ENCODE data around the gene PTOV1.

The PTOV1 gene

GRCh38 chr19:49882643-49883042 is 31.7 kb downstream of the PTOV1 start:
- Histone ChIP-seq H2AK5ac (ENCODE audit: low read length) (no peak overlapping the region), H3K4me3 (ENCODE audit: low read length) (no peak overlapping the region), H3K18ac (ENCODE audit: low read length) (no peak overlapping the region), H3K4me1 (ENCODE audit: control insufficient read depth, low read depth, low read length) (peaks cover 4% of the 10 kb centered on the region), H3K27me3 (ENCODE audit: insufficient read depth, low read length, poor library complexity) (no peaks in the 10 kb centered on the region), H3K36me3 (ENCODE audit: control insufficient read depth, insufficient read depth, low read length) (peaks cover 4% of the 10 kb centered on the region), H3K4ac (ENCODE audit: low read depth, low read length) (no peak overlapping the region), H3K4me2 (ENCODE audit: low read length) (no peak overlapping the region), H4K8ac (ENCODE audit: low read depth, low read length) (no peak overlapping the region), H2BK15ac (replicated peaks; ENCODE audit: low read depth) (no peak overlapping the region), H3K9ac (ENCODE audit: low read length) (no peak overlapping the region), H3K79me1 (ENCODE audit: low read length) (peaks cover 10% of the 10 kb centered on the region), H2BK120ac (ENCODE audit: low read depth, low read length) (no peak overlapping the region), H2BK5ac (ENCODE audit: low read length) (no peak overlapping the region), H3K27ac (ENCODE audit: low read depth, low read length) (no peak overlapping the region), H4K5ac (ENCODE audit: low read length) (no peak overlapping the region), H3K79me2 (ENCODE audit: control insufficient read depth, insufficient read depth, low read length) (peaks cover 2% of the 10 kb centered on the region), H3K23ac (ENCODE audit: low read length) (no peak overlapping the region), H3K56ac (ENCODE audit: low read length) (no peak overlapping the region)
- no peak for DNase-seq
- no CpG with 5 or more reads among the region's 14 CpGs for WGBS (ENCODE audit: extremely low coverage, insufficient coverage, low lambda C conversion rate)

GRCh38 chr19:49883094-49883493 is 32.1 kb downstream of the PTOV1 start:
- H3K79me2 ChIP-seq (ENCODE audit: control insufficient read depth, insufficient read depth, low read length): peaks cover 2% of the 10 kb centered on the region
- H3K4me3 ChIP-seq (ENCODE audit: low read length): no peak overlapping the region
- H3K79me1 ChIP-seq (ENCODE audit: low read length): peaks cover 10% of the 10 kb centered on the region
- H2BK5ac ChIP-seq (ENCODE audit: low read length): no peak overlapping the region
- no peak for DNase-seq
- no CpG with 5 or more reads among the region's 5 CpGs for WGBS (ENCODE audit: extremely low coverage, insufficient coverage, low lambda C conversion rate)
- no peak overlapping the region for H4K5ac ChIP-seq (ENCODE audit: low read length)
- no peak overlapping the region for H4K8ac ChIP-seq (ENCODE audit: low read depth, low read length)
- no peak overlapping the region for H3K18ac ChIP-seq (ENCODE audit: low read length)
- H2AK5ac ChIP-seq (ENCODE audit: low read length): no peak overlapping the region
- H3K27me3 ChIP-seq (ENCODE audit: insufficient read depth, low read length, poor library complexity): no peaks in the 10 kb centered on the region
- no peak overlapping the region for H3K4me2 ChIP-seq (ENCODE audit: low read length)
- peaks cover 4% of the 10 kb centered on the region for H3K36me3 ChIP-seq (ENCODE audit: control insufficient read depth, insufficient read depth, low read length)
- no peak overlapping the region for H3K4ac ChIP-seq (ENCODE audit: low read depth, low read length)
- no peak overlapping the region for H3K9ac ChIP-seq (ENCODE audit: low read length)
- H2BK120ac ChIP-seq (ENCODE audit: low read depth, low read length): no peak overlapping the region
- H2BK15ac ChIP-seq (replicated peaks; ENCODE audit: low read depth): no peak overlapping the region
- peaks cover 4% of the 10 kb centered on the region for H3K4me1 ChIP-seq (ENCODE audit: control insufficient read depth, low read depth, low read length)
- H3K56ac ChIP-seq (ENCODE audit: low read length): no peak overlapping the region
- H3K27ac ChIP-seq (ENCODE audit: low read depth, low read length): no peak overlapping the region
- no peak overlapping the region for H3K23ac ChIP-seq (ENCODE audit: low read length)

- H3K27me3 ChIP-seq (ENCODE audit: insufficient read depth, low read length, poor library complexity): no peaks in the 10 kb centered on the region
- H3K23ac ChIP-seq (ENCODE audit: low read length): no peak overlapping the region
- no peak overlapping the region for H2BK15ac ChIP-seq (replicated peaks; ENCODE audit: low read depth)
- H3K4me2 ChIP-seq (ENCODE audit: low read length): no peak overlapping the region
- peaks cover 2% of the 10 kb centered on the region for H3K79me2 ChIP-seq (ENCODE audit: control insufficient read depth, insufficient read depth, low read length)
- peaks cover 4% of the 10 kb centered on the region for H3K36me3 ChIP-seq (ENCODE audit: control insufficient read depth, insufficient read depth, low read length)
- no peak for DNase-seq
- H3K27ac ChIP-seq (ENCODE audit: low read depth, low read length): no peak overlapping the region
- no peak overlapping the region for H4K5ac ChIP-seq (ENCODE audit: low read length)
- no peak overlapping the region for H2BK5ac ChIP-seq (ENCODE audit: low read length)
- no peak overlapping the region for H4K8ac ChIP-seq (ENCODE audit: low read depth, low read length)
- H3K4ac ChIP-seq (ENCODE audit: low read depth, low read length): no peak overlapping the region
- no CpG with 5 or more reads among the region's 18 CpGs for WGBS (ENCODE audit: extremely low coverage, insufficient coverage, low lambda C conversion rate)
- H3K4me1 ChIP-seq (ENCODE audit: control insufficient read depth, low read depth, low read length): no peaks in the 10 kb centered on the region
- H3K79me1 ChIP-seq (ENCODE audit: low read length): peaks cover 6% of the 10 kb centered on the region
- no peak overlapping the region for H2BK120ac ChIP-seq (ENCODE audit: low read depth, low read length)
- H2AK5ac ChIP-seq (ENCODE audit: low read length): no peak overlapping the region
- no peak overlapping the region for H3K4me3 ChIP-seq (ENCODE audit: low read length)
- no peak overlapping the region for H3K18ac ChIP-seq (ENCODE audit: low read length)
- H3K9ac ChIP-seq (ENCODE audit: low read length): no peak overlapping the region
- no peak overlapping the region for H3K56ac ChIP-seq (ENCODE audit: low read length)
Measured at GRCh38 chr19:49884109-49884508, 33.1 kb downstream of the PTOV1 start.

GRCh38 chr19:49884760-49885159 is 33.8 kb downstream of the PTOV1 start:
- no peak overlapping the region for H3K27ac ChIP-seq (ENCODE audit: low read depth, low read length)
- H3K79me1 ChIP-seq (ENCODE audit: low read length): peaks cover 3% of the 10 kb centered on the region
- H3K36me3 ChIP-seq (ENCODE audit: control insufficient read depth, insufficient read depth, low read length): peaks cover 4% of the 10 kb centered on the region
- no CpG with 5 or more reads among the region's 3 CpGs for WGBS (ENCODE audit: extremely low coverage, insufficient coverage, low lambda C conversion rate)
- no peaks in the 10 kb centered on the region for H3K27me3 ChIP-seq (ENCODE audit: insufficient read depth, low read length, poor library complexity)
- no peak overlapping the region for H3K18ac ChIP-seq (ENCODE audit: low read length)
- no peak overlapping the region for H3K9ac ChIP-seq (ENCODE audit: low read length)
- H3K4me2 ChIP-seq (ENCODE audit: low read length): no peak overlapping the region
- no peak overlapping the region for H4K5ac ChIP-seq (ENCODE audit: low read length)
- no peak overlapping the region for H2BK5ac ChIP-seq (ENCODE audit: low read length)
- H4K8ac ChIP-seq (ENCODE audit: low read depth, low read length): no peak overlapping the region
- no peak overlapping the region for H3K56ac ChIP-seq (ENCODE audit: low read length)
- DNase-seq: no peak
- H2AK5ac ChIP-seq (ENCODE audit: low read length): no peak overlapping the region
- H3K4ac ChIP-seq (ENCODE audit: low read depth, low read length): no peak overlapping the region
- no peak overlapping the region for H3K4me3 ChIP-seq (ENCODE audit: low read length)
- no peaks in the 10 kb centered on the region for H3K79me2 ChIP-seq (ENCODE audit: control insufficient read depth, insufficient read depth, low read length)
- H2BK15ac ChIP-seq (replicated peaks; ENCODE audit: low read depth): no peak overlapping the region
- H3K4me1 ChIP-seq (ENCODE audit: control insufficient read depth, low read depth, low read length): no peaks in the 10 kb centered on the region
- no peak overlapping the region for H3K23ac ChIP-seq (ENCODE audit: low read length)
- no peak overlapping the region for H2BK120ac ChIP-seq (ENCODE audit: low read depth, low read length)

GRCh38 chr19:49887037-49887664 is 36.2 kb downstream of the PTOV1 start:
- Histone ChIP-seq H3K79me1 (ENCODE audit: low read length) (no peaks in the 10 kb centered on the region), H3K4me2 (ENCODE audit: low read length) (no peak overlapping the region), H3K23ac (ENCODE audit: low read length) (no peak overlapping the region)

More at GRCh38 chr19:49887037-49887664, 36.2 kb downstream of the PTOV1 start:
- Histone ChIP-seq H3K79me2 (ENCODE audit: control insufficient read depth, insufficient read depth, low read length) (no peaks in the 10 kb centered on the region), H4K8ac (ENCODE audit: low read depth, low read length) (no peak overlapping the region), H3K4ac (ENCODE audit: low read depth, low read length) (no peak overlapping the region), H3K56ac (ENCODE audit: low read length) (no peak overlapping the region), H2BK15ac (replicated peaks; ENCODE audit: low read depth) (no peak overlapping the region), H3K18ac (ENCODE audit: low read length) (no peak overlapping the region), H2AK5ac (ENCODE audit: low read length) (no peak overlapping the region), H3K4me1 (ENCODE audit: control insufficient read depth, low read depth, low read length) (no peaks in the 10 kb centered on the region), H4K5ac (ENCODE audit: low read length) (no peak overlapping the region), H2BK120ac (ENCODE audit: low read depth, low read length) (no peak overlapping the region), H3K27ac (ENCODE audit: low read depth, low read length) (no peak overlapping the region), H3K4me3 (ENCODE audit: low read length) (no peak overlapping the region), H3K36me3 (ENCODE audit: control insufficient read depth, insufficient read depth, low read length) (peaks cover 4% of the 10 kb centered on the region), H2BK5ac (ENCODE audit: low read length) (no peak overlapping the region), H3K9ac (ENCODE audit: low read length) (no peak overlapping the region), H3K27me3 (ENCODE audit: insufficient read depth, low read length, poor library complexity) (no peaks in the 10 kb centered on the region)
- no peak for DNase-seq
- no CpG with 5 or more reads among the region's 23 CpGs for WGBS (ENCODE audit: extremely low coverage, insufficient coverage, low lambda C conversion rate)
